Stimulated activated CD4-positive, alpha-beta T cell treated with anti-CD3 and anti-CD28 coated beads, TNF-alpha, amount 100 ng/mL, for 4 hours (primary cell): ENCODE results near the gene MOB2.
"Not testable (repeated sequence)": the region's sequence is repeated elsewhere in the genome, so short reads cannot be mapped to it uniquely, and the experiment has no call there.

Source experiments
- DNase-seq, 3 experiments: peaks; one replicate each; pipeline ENCODE4 v3.0.0-alpha.2; 2020; ENCODE audit warnings: low read depth in 3 of 3

MOB2 gene

DNA sequence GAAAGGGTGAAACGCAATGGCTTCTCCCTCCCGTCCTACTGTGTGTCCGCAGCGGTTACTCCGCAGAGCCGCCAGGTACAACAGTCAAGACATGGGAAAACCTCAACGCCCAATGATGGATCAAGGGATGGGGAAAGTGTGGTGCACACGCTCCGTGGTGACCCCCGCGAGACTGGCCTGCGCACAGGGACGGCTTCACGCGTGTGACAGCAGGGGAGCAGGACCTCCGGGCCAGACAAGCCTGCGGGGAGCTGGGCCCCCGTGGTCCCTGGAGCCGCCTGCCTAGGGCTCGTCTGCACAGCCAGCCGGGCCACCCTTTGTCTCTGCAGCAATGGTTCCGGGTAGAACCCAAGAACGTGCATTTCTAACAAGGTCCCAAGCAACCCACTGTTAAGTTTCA, 31.7 kb upstream of the MOB2 start:
- no peak for DNase-seq

GRCh38 chr11:1517117-1518005, 30.8 kb upstream of the MOB2 start:
- no peak for DNase-seq

GRCh38 chr11:1516273-1517067, 29.9 kb upstream of the MOB2 start:
- DNase-seq: no peak

GRCh38 chr11:1515082-1516060, 28.8 kb upstream of the MOB2 start:
- peak; percentile 51 to 68 (median 54) for DNase-seq

GRCh38 chr11:1514336-1515061, 27.9 kb upstream of the MOB2 start:
- DNase-seq: no peak

- no peak for DNase-seq
Measured at GRCh38 chr11:1513326-1514296, 27.0 kb upstream of the MOB2 start.

DNA sequence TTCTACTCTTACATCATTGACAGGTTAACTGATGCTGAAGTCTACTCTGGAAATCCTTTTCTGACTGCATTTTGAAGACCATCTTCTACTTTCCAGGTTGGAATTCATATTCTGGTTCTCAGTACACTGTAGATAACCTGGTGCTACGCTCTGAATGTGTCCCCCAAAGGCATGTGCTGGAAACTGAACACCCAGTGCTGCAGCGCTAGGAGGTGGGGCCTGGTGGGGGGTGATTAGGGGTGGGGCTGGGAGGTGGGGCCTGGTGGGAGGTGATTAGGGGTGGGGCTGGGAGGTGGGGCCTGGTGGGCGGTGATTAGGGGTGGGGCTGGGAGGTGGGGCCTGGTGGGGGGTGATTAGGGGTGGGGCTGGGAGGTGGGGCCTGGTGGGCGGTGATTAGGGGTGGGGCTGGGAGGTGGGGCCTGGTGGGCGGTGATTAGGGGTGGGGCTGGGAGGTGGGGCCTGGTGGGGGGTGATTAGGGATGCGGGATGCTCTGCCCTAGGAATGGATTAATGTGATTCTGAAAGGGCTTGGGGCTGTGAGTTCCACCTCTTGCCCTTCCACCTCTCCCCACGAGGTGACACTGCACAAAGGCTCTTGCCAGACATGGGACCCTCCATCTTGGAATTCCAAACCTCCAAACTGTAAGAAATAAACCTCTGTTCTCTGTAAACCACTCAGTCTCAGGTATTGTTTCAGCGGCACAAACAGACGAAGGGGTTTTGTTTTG, 26.1 kb upstream of the MOB2 start:
- not testable (repeated sequence) for DNase-seq

- DNase-seq: no peak
Measured at GRCh38 chr11:1511937-1512496, 25.4 kb upstream of the MOB2 start.

DNA sequence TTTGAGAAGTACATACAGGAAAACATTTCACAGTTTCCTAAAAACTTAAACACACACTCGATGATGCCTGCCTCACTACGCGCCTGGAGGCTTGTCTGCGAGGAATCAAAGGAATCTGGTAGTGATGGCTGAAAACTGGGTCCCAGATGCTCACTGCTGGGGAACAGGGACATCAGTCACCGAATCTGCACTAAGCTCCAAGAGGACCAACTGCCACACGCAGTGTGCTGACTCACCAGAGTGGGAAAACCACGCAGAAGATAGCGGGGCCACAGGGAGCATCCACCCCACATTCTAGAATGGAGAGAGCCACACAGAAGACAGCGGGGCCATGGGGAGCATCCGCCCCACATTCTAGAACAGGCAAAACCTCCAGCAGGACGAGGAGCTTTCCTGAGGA, 24.3 kb upstream of the MOB2 start:
- DNase-seq: no peak

DNA sequence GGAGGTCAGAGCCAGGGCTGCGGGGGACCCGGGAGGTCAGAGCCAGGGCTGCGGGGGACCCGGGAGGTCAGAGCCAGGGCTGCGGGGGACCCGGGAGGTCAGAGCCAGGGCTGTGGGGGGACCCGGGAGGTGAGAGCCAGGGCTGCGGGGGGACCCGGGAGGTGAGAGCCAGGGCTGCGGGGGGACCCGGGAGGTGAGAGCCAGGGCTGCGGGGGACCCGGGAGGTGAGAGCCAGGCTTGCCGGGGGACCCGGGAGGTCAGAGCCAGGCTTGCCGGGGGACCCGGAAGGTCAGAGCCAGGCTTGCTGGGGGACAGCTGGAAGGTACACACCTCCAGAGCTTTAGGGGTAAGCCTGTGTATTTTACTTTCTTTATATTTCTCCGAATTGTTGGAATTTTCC, 23.8 kb upstream of the MOB2 start:
- DNase-seq: not testable (repeated sequence)

DNA sequence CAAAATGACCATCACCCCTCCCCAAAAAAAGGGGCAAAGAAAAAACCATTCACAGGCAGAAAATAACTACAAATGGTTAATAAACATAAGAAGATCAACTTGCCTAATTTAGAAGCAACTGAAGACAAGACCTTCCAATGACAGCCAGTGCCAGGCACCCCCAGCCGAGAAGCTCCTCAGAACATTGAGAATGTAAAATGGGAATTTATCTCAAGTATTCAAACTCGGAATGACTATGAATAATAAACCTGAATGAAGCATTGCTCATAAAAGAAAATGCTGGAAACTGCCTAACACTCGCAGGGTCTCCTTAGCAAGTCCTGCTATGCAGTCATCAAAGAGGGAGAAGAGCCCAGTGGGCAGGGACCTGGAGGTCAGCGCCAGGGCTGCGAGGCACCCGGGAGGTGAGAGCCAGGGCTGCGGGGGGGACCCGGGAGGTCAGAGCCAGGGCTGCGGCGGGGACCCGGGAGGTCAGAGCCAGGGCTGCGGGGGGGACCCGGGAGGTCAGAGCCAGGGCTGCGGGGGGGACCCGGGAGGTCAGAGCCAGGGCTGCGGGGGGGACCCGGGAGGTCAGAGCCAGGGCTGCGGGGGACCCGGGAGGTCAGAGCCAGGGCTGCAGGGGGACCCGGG, 23.2 kb upstream of the MOB2 start:
- DNase-seq: no peak

GRCh38 chr11:1508986-1509385, 22.4 kb upstream of the MOB2 start:
- DNase-seq: no peak

DNA sequence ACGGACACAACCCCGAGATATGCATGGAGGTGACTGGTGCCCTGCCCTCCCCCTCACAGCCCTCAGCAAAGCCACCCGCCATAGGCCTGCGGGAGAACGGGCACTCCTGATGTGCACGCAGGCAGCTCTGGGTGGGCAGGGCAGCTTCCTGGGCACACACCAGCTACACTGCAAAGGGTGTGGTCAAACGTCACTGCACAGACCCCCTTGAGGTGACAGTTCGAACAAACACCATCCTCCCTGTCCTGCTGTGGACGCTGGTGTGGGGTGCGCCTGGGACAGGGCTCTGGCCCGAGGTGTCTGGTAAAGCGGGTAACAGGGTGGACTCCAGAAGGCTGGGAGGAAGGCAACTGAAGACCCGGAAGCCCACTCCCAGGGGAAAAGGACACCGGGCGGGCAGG, 21.9 kb upstream of the MOB2 start:
- DNase-seq: no peak

DNA sequence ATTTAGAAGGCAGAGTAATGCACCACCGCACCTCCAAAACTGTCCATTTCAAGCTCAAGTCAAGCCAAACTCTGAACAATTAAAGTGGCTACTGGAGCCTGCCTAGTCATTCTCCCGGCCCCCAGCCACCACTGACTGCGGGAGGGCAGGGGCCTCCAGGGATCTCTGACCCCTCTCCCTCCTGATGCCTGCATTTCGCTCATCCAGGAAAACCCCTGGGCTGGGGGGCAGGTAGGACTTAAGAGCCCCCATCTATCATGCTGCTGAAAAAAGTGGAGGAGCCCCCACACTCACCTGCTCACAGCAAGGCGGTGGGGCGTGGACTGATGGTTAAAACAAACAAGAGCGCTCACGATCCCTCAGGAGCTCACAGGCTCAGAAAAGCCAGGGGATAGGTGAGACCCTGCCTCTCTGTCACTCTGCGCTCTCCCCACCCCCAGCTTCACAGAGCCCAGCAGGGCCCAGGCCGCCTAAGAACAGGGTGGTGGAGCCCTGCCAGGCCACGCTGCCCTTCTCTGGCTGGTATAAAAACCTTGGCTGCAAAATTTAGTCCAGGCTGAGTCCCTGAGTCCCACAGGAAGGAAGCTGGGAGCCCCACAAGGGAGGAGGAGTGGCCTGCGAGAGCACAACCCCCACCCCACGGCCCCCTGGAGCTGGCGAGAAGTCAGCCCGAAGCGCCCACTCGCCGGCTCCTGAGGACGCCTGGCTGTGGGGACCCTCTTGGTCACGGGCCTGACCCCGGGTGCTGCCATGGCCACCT, 21.0 kb upstream of the MOB2 start:
- no peak for DNase-seq

DNA sequence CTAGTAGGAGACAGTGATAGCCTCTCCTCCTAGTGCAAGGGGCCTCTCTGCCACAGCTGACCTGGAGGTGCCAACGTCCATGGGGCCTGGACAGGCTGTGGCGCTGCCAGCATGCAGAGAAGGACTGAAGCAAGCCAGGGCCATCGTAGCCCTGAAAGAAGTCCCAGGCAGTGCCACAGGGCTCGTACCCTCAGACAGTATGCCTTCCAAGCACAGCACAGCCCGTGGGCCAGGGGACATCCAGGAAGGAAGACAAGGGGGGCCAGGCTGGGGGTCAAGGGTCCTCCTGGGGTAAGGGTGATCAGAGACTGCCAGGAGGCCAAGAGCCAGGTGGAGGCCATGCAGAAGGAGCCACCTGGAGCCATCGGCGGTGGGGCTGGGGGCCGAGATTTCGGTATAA, 20.4 kb upstream of the MOB2 start:
- no peak for DNase-seq

DNA sequence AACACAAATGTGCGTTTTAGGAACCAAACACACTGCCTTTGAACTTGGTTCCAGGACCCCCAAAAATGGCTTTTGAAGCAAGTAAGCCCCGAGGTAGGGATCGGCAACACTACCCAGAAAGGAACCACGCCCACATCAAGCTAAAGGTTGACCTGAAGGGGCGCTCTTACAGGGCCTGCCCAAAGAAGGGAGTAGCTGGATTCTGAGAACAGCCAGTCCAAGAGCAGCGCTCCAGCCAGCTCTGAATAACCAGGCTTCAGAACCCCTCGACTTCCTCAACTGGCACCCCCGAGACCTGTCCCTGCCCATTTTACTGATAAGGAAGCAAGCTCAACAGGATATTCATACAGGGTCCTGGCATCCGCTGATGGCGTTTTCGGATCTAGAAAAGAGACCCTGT, 18.9 kb upstream of the MOB2 start:
- no peak for DNase-seq

- no peak for DNase-seq
Measured at GRCh38 chr11:1504581-1505290, 18.2 kb upstream of the MOB2 start.
